ES-I3 (cell line): ENCODE measurements around the gene KLF17.

Experiments
- H3K36me3 ChIP-seq: 2 replicates; pipeline ENCODE4 v1.6.1; 2013; ENCODE audit warnings: mild to moderate bottlenecking, low read length, control low read depth, moderate library complexity; ENCODE audit not compliant: insufficient read depth
- H3K4me1 ChIP-seq: 2 replicates; pipeline ENCODE4 v1.6.1; 2013; ENCODE audit warnings: mild to moderate bottlenecking, control low read depth, low read length; ENCODE audit not compliant: insufficient read depth
- H3K9ac ChIP-seq: 2 replicates; pipeline ENCODE4 v1.6.1; 2013; ENCODE audit warnings: low read depth, mild to moderate bottlenecking, low read length, moderate library complexity
- H3K9me3 ChIP-seq: 2 replicates; pipeline ENCODE4 v1.6.1; 2013; ENCODE audit warnings: mild to moderate bottlenecking, low read length, moderate library complexity; ENCODE audit not compliant: control insufficient read depth, insufficient read depth

Gene KLF17

GRCh38 chr1:44151808-44152207 lies 33.2 kb downstream of the KLF17 start:
- peaks cover 19% of the 10 kb centered on the region for H3K4me1 ChIP-seq
- no peaks in the 10 kb centered on the region for H3K36me3 ChIP-seq
- H3K9me3 ChIP-seq: no peaks in the 10 kb centered on the region
- H3K9ac ChIP-seq: no peak overlapping the region

GRCh38 chr1:44152692-44153091 lies 34.1 kb downstream of the KLF17 start:
- Histone ChIP-seq H3K9ac (no peak overlapping the region), H3K36me3 (no peaks in the 10 kb centered on the region), H3K4me1 (peaks cover 19% of the 10 kb centered on the region), H3K9me3 (no peaks in the 10 kb centered on the region)

GRCh38 chr1:44154049-44154448 lies 35.4 kb downstream of the KLF17 start:
- Histone ChIP-seq H3K9me3 (no peaks in the 10 kb centered on the region), H3K9ac (no peak overlapping the region), H3K4me1 (peaks cover 19% of the 10 kb centered on the region), H3K36me3 (no peaks in the 10 kb centered on the region)

- Histone ChIP-seq H3K9ac (no peak overlapping the region), H3K9me3 (no peaks in the 10 kb centered on the region; the same call in 1 of the 2 replicates), H3K4me1 (peaks cover 14% of the 10 kb centered on the region), H3K36me3 (no peaks in the 10 kb centered on the region)
These were observed 39.3 kb downstream of the KLF17 start for GRCh38 chr1:44157903-44158302.

- no peaks in the 10 kb centered on the region; the same call in 1 of the 2 replicates for H3K9me3 ChIP-seq
- peaks cover 12% of the 10 kb centered on the region for H3K4me1 ChIP-seq
- H3K9ac ChIP-seq: no peak overlapping the region
- no peaks in the 10 kb centered on the region for H3K36me3 ChIP-seq
These were observed 40.2 kb downstream of the KLF17 start for GRCh38 chr1:44158871-44159270.

- Histone ChIP-seq H3K4me1 (no peaks in the 10 kb centered on the region), H3K9me3 (no peaks in the 10 kb centered on the region; the same call in 1 of the 2 replicates), H3K9ac (no peak overlapping the region), H3K36me3 (no peaks in the 10 kb centered on the region)
These were observed 42.9 kb downstream of the KLF17 start for GRCh38 chr1:44161546-44161945.

- H3K9ac ChIP-seq: no peak overlapping the region
These were observed 50.0 kb downstream of the KLF17 start for GRCh38 chr1:44168520-44169098.

GRCh38 chr1:44170281-44170823 lies 51.7 kb downstream of the KLF17 start:
- no peaks in the 10 kb centered on the region for H3K36me3 ChIP-seq
- no peak overlapping the region for H3K9ac ChIP-seq
- H3K9me3 ChIP-seq: peaks cover 10% of the 10 kb centered on the region; the same call in 1 of the 2 replicates
- peaks cover 10% of the 10 kb centered on the region; the same call in 1 of the 2 replicates for H3K4me1 ChIP-seq

More at GRCh38 chr1:44168520-44169098, 50.0 kb downstream of the KLF17 start:
- no peaks in the 10 kb centered on the region; the same call in 1 of the 2 replicates for H3K9me3 ChIP-seq
- peaks cover 10% of the 10 kb centered on the region; the same call in 1 of the 2 replicates for H3K4me1 ChIP-seq
- H3K36me3 ChIP-seq: no peaks in the 10 kb centered on the region

GRCh38 chr1:44174630-44175029 lies 56.0 kb downstream of the KLF17 start:
- Histone ChIP-seq H3K4me1 (peaks cover 5% of the 10 kb centered on the region; the same call in 1 of the 2 replicates), H3K9me3 (peaks cover 15% of the 10 kb centered on the region; the same call in 1 of the 2 replicates), H3K36me3 (no peaks in the 10 kb centered on the region), H3K9ac (no peak overlapping the region)
